Measurements from ENCODE around the gene CFAP299. TPM values are rescaled to one million over a fixed set of nuclear protein-coding genes. Genes with fewer than 3 reads are reported as not detected.

The CFAP299 gene
- total RNA-seq, 2 donors from 2014 or later: not detected

GRCh38 chr4:80331693-80332092 lies 3.8 kb upstream of the CFAP299 start:
- 67 to 98% methylated on average over 1 to 2 of the region's 2 CpGs for WGBS, 2 experiments (ENCODE audit: insufficient coverage in 1 of 2, insufficient read length in 1 of 2)
- no peaks in the 10 kb centered on the region for H3K9me3 ChIP-seq (ENCODE audit: control insufficient read depth, low read length)
- Mint-ChIP-seq H3K36me3 (ENCODE audit: low read depth) (no peaks in the 10 kb centered on the region), H3K4me1 (peaks cover 2% of the 10 kb centered on the region), H3K27ac (no peak overlapping the region), H3K9me3 (no peaks in the 10 kb centered on the region), H3K27me3 (ENCODE audit: insufficient read depth) (peaks cover 20% of the 10 kb centered on the region), H3K4me3 (no peak overlapping the region)
- DNase-seq: no peak
- no peaks in the 10 kb centered on the region for H3K36me3 ChIP-seq (ENCODE audit: control insufficient read depth, insufficient read depth, low read length)
- no peak overlapping the region for H3K9ac ChIP-seq (ENCODE audit: extremely low read depth, low read length, poor library complexity, severe bottlenecking)
- TF ChIP-seq CTCF (conservative IDR thresholded peaks at IDR 0.05): no peak
- H3K27ac ChIP-seq (ENCODE audit: low read depth, low read length): no peak overlapping the region
- no peaks in the 10 kb centered on the region for H3K4me1 ChIP-seq (ENCODE audit: control insufficient read depth, insufficient read depth, low read length)
- peaks cover 79% of the 10 kb centered on the region for H3K27me3 ChIP-seq (ENCODE audit: control insufficient read depth, insufficient read depth, low read length, poor library complexity, severe bottlenecking)
- no peak overlapping the region for H3K4me3 ChIP-seq (ENCODE audit: low read length)

GRCh38 chr4:80333121-80333520 lies 2.4 kb upstream of the CFAP299 start:
- H3K4me3 ChIP-seq (ENCODE audit: low read length): no peak overlapping the region
- no peak for DNase-seq
- H3K9me3 ChIP-seq (ENCODE audit: control insufficient read depth, low read length): no peaks in the 10 kb centered on the region
- no peak for TF ChIP-seq CTCF (conservative IDR thresholded peaks at IDR 0.05)
- no peaks in the 10 kb centered on the region for H3K36me3 Mint-ChIP-seq (ENCODE audit: low read depth)
- no peak overlapping the region for H3K9ac ChIP-seq (ENCODE audit: extremely low read depth, low read length, poor library complexity, severe bottlenecking)
- H3K36me3 ChIP-seq (ENCODE audit: control insufficient read depth, insufficient read depth, low read length): no peaks in the 10 kb centered on the region
- H3K27me3 Mint-ChIP-seq (ENCODE audit: insufficient read depth): peaks cover 21% of the 10 kb centered on the region
- no peaks in the 10 kb centered on the region for H3K4me1 ChIP-seq (ENCODE audit: control insufficient read depth, insufficient read depth, low read length)
- no peak overlapping the region for H3K27ac Mint-ChIP-seq
- no peak overlapping the region for H3K4me3 Mint-ChIP-seq
- H3K9me3 Mint-ChIP-seq: no peaks in the 10 kb centered on the region
- WGBS, 2 experiments (ENCODE audit: insufficient coverage in 1 of 2, insufficient read length in 1 of 2): 71 to 81% methylated on average over 4 of the region's 4 CpGs
- H3K27ac ChIP-seq (ENCODE audit: low read depth, low read length): no peak overlapping the region
- peaks cover 2% of the 10 kb centered on the region for H3K4me1 Mint-ChIP-seq
- H3K27me3 ChIP-seq (ENCODE audit: control insufficient read depth, insufficient read depth, low read length, poor library complexity, severe bottlenecking): peaks cover 78% of the 10 kb centered on the region

GRCh38 chr4:80334568-80334967 lies 962 bp upstream of the CFAP299 start:
- 85% methylated on average over 1 of the region's 1 CpG; no CpG with 5 or more reads in 1 of the 2 experiments for WGBS, 2 experiments (ENCODE audit: insufficient coverage in 1 of 2, insufficient read length in 1 of 2)
- no peak for DNase-seq
- H3K4me3 Mint-ChIP-seq: no peak overlapping the region

More at GRCh38 chr4:80334568-80334967, 962 bp upstream of the CFAP299 start:
- no peaks in the 10 kb centered on the region for H3K9me3 ChIP-seq (ENCODE audit: control insufficient read depth, low read length)
- peaks cover 66% of the 10 kb centered on the region for H3K27me3 ChIP-seq (ENCODE audit: control insufficient read depth, insufficient read depth, low read length, poor library complexity, severe bottlenecking)
- H3K9ac ChIP-seq (ENCODE audit: extremely low read depth, low read length, poor library complexity, severe bottlenecking): no peak overlapping the region
- no peaks in the 10 kb centered on the region for H3K9me3 Mint-ChIP-seq
- no peak for TF ChIP-seq CTCF (conservative IDR thresholded peaks at IDR 0.05)
- peaks cover 2% of the 10 kb centered on the region for H3K4me1 Mint-ChIP-seq
- no peaks in the 10 kb centered on the region for H3K36me3 ChIP-seq (ENCODE audit: control insufficient read depth, insufficient read depth, low read length)
- H3K27ac Mint-ChIP-seq: no peak overlapping the region
- no peaks in the 10 kb centered on the region for H3K4me1 ChIP-seq (ENCODE audit: control insufficient read depth, insufficient read depth, low read length)
- no peak overlapping the region for H3K27ac ChIP-seq (ENCODE audit: low read depth, low read length)
- H3K4me3 ChIP-seq (ENCODE audit: low read length): no peak overlapping the region
- H3K36me3 Mint-ChIP-seq (ENCODE audit: low read depth): no peaks in the 10 kb centered on the region
- H3K27me3 Mint-ChIP-seq (ENCODE audit: insufficient read depth): peaks cover 22% of the 10 kb centered on the region

Measured in endodermal cell (in vitro differentiated cells).